Measurements from ENCODE around the gene TMEM174.

Gene TMEM174, protein sequence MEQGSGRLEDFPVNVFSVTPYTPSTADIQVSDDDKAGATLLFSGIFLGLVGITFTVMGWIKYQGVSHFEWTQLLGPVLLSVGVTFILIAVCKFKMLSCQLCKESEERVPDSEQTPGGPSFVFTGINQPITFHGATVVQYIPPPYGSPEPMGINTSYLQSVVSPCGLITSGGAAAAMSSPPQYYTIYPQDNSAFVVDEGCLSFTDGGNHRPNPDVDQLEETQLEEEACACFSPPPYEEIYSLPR

DNA sequence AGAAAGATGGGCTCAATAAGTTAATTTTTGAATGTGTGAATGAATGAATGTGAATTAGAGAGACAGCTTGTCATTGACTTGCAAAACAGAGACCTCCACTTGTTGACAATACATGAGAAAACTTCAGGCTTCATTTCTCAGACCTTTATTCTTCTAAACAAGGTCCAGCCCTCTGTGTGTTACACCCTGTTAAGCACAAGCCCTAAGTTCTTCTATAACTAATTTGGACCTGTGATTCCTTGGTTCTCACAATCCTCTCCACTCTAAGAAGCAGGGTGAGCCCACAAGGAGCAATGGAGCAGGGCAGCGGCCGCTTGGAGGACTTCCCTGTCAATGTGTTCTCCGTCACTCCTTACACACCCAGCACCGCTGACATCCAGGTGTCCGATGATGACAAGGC is at the start of gene TMEM174:
TSS of gene TMEM174 (plus strand) at position 243 of the 400 bp plus-strand sequence. CDS start at position 294, 51 bp downstream.
- DNase-seq (ENCODE audit: low spot score) = no peak

DNA sequence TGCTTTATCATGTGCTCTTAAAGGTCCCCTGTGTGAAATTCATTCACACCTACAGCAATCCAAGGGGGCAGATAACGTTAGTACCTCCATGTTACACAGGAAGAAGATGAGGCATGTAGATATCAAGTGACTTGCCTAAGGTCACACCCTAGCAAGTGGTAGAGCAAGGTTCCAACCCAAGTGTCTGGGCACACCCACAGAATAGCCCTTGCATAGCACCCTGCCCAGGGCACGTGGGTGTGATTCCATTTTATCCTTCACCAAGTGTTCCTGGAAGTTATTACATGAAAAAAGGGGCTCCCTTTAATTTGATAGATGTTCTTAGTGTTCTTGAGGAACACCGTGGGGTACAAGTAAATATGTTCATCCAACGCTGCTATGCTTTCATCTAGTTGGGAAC is 47.7 kb upstream of the TMEM174 start:
- DNase-seq (ENCODE audit: low spot score) = no peak

DNA sequence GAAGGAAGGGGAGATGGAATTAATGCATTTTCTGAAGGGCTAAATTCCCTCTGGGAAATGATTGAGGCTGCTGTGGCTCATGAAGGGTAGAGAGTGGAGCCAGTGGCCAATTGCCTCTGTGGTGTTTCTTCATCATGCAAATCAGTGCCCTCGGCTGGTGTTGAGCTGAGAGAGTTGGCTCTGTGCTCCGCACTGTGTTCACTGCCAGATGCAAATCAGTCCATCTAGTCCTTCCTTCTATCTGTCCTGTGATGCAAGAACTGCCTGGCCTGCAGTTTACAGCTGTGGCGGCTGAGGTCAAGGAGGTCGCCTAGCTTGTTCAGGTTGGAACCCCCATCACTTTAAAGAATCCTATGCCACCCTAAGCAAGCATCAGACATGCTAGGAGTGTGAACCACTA is 46.6 kb upstream of the TMEM174 start:
- DNase-seq (ENCODE audit: low spot score) = no peak

DNA sequence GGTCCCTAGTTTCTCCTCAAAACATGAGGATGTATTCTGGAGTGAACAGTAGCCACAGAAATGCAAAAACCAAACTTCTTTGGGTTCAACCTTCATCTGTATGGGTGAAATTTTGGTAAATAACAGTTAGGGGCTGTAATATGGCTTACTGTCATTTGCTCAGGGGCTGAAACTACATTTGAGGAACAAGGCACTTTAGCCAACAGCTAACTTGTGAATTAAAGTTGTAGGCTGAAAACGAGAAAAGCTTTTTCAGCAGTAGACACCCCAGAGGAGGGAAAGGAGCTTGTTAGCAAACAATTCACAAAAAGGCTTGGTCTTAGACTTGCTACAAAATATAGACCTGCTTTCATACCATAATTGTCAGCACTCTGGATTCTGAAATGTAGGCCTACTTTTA is 46.0 kb upstream of the TMEM174 start:
- no peak for DNase-seq (ENCODE audit: low spot score)

DNA sequence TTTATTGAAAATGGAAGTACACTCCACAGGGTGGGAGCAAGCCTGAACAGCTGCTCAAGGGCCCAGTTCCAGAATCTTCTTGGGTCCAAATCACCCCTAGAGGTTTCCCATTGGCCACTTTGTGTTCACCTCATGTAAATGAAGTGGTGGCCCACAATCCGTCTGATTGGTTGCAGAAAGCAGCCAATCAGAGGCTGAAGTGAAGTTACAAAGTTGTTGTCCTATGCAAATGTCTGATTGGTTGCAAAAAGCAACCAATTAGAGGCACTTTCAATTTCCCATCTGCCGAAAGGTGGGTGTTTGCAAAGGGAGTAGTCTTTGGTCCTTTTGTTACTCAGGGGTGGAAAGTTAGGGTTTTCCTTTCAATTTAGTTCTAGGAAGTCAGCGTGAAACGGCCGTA is 43.9 kb upstream of the TMEM174 start:
- no peak for DNase-seq (ENCODE audit: low spot score)

DNA sequence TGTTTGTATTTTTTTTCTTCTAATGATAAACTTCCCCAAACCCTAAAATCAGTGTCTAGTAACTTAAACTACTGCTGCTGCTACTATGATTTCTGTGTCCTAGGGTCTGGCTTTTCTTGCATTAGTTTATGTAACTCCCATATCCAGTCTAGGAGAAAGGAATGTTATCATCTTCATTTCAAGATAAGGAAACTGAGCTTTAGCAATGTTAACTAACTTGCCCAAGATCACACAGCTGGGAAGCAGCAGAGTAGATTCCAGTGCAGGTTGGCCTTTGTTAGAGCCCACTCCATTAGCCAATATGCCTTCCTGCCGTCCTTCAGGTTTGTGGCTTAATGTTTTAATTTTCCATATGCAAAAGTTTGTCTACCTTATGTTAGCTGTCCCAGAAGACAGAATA is 42.2 kb upstream of the TMEM174 start:
- DNase-seq (ENCODE audit: low spot score) = no peak

DNA sequence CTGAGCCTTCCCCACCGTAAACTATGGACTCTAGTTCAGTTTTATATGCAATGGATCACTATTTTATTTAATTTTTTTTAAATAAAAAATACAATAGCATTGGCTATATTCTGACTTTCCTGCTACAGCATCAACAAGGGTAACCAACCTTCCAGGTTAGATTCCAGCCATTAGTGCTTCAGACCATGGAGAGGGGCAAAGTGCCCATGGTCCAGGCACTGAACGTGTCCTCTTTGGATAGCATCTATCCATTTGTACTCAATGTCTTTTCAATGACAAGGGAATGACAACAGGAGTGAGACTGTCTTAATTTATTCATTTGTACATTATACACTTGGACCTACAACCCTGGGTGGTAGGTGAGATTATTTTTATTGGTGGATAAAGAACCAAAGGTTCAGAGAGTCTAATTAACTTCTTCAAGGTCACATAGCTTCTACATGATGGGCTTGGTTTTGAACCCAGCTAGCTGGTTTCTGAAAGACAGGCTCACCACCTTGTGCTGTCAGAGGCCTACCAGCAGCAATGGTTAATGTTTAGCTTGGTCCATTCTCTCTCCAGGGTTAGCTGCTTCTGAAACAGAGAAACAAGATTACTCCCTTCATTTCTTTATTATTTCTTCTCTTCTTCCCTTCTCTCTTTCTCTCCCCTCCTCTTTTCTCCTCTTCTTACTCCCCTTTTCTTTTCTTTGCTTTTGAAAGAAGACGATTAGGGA is 41.1 kb upstream of the TMEM174 start:
- DNase-seq (ENCODE audit: low spot score) = no peak

DNA sequence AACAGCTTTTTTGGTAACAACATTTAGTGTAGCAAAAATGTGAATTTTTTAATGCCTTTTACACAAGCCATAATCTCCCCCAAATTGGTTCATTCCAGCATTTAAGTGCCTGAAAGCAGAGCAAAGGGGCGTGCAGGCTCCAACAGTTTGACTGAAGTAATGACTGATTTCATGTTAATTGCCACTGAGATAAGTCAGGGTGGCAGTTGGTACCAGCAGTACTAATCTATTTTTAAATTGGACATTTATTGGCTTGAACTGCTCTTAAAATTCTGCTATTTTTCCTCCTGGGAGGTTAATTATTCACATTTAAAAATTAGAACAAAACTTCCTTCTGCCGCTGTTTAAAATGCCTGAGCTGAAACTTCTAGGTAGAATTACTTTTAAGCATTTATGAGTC is 40.2 kb upstream of the TMEM174 start:
- DNase-seq (ENCODE audit: low spot score) = no peak

DNA sequence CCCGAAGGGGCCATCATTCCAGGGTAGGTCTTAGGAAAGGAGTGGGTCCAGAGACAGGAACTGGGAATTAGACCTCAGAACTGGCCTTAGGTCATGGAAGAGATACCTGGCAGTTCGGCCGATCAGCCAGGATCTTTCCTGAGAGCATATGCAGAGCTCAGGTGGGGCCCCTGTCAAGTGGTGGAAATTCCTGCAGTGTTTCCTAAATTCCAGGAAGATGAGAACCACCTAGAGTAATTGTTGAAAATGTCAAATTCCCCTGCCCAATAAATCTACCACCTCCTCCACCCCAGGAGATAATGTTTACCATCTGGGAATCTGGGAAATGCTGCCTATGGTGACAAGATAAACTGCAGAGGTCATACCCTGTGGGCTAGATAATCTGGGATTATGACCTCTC is 38.0 kb upstream of the TMEM174 start:
- no peak for DNase-seq (ENCODE audit: low spot score)

DNA sequence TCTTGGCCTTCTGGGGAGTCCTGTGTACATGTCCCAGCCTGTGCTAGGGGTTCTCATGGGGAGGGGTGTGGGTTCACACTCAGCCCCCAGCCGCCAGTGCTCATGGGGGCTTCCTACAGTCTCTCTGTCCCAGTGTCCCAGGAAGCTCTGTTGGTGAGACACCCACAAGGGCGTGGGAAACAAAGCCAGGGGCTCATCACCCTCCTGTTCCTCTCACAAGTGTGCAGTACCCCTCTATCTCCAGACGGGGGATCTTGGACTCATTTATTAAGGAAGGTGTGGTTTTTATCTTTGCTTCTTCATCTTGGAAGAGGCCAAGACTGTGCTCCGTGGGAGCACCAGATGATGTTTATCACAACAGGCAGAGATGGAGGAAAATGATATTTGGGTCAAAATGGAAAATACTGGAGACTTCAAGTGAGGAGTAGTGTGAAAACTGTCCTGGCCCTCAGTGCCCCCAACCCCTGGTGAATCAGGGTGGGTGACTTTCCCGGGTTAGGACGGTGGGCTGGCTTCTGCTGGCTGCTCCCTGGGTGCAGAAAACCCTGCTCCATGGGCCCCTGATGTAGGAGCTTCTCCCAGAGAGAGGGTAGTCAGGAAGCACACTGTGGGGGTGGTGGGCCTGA is 37.5 kb upstream of the TMEM174 start:
- peak; percentile 62 for DNase-seq (ENCODE audit: low spot score)

DNA sequence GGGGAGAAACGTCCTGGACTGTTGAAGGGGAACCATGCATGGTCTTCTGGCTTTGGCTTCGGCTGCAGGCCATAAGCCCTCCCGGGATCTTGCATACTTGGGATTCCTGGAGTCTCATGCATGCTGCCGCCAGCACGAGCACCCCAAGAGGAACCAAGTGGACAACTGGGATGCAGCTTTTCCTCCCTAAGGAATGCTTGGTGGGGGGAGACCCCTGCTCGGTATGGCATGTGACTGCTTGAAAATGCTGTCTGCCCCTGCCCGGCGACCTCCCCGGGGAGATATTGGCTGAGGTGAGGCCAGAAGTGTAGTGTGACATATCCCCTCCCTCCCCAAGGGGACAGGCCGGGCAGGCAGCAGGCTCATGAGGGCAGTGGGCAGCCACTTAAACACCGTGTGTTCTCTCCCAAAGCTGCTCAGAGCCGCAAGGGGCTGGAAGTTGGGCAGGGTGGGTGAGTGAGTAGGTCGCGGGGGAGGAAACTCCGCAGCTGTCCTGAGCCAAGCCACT is 36.9 kb upstream of the TMEM174 start:
- DNase-seq (ENCODE audit: low spot score) = no peak

DNA sequence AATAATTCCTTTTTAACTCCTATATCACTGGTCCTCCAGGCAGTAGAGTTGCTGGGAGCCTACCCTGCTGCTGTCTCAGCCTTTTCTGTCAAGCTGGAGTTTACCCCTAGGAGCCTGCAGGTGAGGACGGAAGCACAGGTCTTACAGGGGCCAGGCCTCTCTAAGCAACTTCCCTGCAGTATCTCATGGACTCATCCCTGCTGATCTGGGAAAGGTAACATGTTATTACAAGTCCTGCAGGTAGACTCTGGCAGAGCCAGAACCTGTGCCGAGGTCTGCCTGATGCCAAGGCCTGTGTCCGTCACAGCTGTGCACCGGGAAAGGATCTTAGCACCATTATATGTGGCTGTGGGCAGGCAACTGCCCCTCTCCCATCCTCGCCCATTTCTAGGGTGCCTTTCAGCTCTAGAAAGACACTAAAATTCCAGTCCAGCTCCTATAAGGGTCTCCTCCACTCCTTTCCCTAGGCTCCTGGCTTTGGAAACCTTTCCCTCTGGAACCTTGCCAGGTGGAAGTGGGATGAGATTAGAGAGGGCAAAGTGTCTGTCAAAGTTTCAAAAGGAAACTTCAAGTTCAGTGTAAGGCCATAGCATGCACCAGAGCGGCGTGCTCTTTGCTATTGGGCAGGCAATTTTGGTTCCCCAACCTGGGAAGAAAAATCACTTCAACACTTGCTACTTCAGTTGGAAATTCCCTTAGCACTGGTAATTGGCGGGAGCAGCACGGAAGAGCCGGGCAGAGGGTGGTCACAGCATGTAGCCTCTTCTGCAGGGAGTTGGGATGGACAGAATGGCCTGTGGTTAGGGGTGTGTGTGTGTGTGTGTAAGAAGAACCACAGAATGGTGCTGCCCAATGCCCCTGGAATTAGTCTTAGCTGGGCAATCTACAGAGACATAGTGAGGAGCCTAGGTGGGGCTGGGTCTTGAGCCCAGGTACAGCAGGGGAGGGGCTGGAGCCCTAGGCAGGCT is 35.1 kb upstream of the TMEM174 start:
- no peak for DNase-seq (ENCODE audit: low spot score)

DNA sequence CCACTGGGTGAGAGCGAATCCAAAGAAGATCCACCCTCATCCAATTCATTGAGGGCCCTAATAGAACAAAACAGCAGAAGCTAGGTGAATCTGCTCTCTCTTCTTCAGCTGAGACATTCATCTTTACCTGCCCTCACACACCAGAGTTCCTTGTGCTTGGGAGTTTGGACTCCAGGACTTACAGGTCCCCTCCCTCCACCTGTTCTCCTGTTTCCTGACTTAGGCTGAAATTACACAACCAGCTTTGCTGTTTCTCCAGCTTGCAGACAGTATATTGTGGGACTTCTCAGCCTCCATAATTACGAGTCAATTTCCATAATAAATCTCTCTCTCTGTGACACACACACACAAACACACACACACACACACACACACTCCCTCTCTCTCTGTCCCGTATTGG is 33.5 kb upstream of the TMEM174 start:
- DNase-seq (ENCODE audit: low spot score) = no peak

DNA sequence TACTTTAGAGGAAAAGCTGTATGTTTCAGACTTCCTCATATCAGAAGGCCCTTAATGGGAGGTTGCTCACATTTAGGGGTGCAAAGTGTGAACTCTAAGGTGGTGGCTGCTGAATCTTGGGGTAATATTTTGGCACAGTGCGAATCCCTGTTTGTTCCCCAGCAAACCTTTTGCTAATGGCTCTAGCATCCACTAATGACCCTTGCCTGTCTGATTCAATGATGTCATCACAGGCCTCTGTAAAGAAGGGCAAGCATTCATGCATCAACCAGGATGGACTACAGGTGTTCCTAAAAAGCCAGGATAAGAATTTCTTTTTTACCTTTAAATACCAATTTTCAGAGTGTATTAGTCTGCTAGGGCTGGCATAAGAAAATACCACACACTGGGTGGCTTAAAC is 32.2 kb upstream of the TMEM174 start:
- no peak for DNase-seq (ENCODE audit: low spot score)

DNA sequence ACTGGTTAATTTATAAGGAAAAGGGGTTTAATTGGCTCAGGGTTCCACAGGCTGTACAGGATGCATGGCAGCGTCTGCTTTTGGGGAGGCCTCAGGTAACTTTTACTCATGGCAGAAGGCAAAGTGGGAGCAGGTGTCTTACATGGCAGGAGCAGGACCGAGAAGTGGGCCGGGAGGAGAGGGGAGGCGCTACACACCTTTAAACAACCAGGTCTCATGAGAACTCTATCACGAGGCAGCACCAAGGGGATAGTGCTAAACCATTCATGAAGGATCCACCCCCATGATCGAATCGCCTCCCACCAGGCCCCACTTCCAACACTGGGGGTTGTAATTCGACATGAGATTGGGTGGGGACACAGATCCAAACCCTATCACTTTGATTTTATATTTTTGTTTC is 31.0 kb upstream of the TMEM174 start:
- no peak for DNase-seq (ENCODE audit: low spot score)

DNA sequence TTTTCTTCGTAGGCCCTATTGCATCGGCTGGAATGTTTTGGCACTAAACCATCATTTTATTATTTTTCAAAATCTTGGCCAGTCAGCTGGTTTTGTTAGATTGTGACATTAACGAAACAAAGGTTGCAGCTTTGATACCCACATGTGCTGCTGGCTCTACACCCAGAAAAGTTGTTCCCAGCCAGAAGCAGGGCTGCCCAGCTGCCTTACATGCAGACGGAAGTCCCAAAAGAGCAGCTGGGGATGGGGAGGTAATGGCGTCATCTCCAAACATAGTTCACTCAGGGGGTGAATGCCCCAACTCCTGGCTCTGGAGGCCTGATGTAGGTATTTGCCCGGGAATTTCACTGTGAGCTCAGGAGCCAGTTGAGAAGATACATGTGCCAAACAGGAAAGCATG is 29.3 kb upstream of the TMEM174 start:
- DNase-seq (ENCODE audit: low spot score) = peak; percentile 23

DNA sequence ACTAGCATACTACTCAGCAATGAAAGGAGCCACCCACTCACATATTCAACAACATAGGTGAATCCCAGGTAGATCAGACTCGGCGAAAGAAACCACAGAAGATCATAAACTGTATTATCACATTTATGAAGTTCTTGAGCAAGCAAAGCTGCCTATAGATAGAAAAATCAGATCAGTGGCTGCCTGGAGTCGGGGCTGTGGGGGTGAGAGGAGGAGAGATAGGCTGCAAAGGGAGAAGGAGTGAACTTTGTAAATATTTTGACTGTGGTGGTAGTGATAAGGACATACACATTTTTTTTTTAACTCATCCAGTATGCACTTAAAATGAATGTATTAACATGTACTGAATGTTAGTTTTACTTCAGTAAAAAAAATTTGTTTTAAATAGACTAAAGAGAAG is 23.5 kb upstream of the TMEM174 start:
- DNase-seq (ENCODE audit: low spot score) = no peak

DNA sequence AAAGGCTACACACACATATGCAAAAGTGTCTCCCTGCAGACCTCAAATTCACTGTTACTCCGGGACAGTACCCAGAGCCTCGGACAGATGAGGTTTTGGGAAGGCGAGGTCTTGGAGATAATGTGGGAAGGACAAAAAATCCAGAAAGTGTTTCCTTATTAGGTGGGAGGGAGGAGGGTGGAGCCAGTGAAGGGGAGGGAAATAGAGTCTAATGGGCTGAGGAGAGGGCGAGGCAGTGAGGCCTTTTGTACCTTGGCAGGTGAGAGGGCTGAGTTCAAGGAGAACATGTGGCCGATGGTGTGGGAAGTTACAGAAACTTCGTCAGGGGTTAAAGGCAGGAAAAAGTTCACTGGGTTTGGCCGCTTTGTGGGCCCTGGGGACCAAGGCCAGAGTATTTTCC is 22.1 kb upstream of the TMEM174 start:
- no peak for DNase-seq (ENCODE audit: low spot score)

DNA sequence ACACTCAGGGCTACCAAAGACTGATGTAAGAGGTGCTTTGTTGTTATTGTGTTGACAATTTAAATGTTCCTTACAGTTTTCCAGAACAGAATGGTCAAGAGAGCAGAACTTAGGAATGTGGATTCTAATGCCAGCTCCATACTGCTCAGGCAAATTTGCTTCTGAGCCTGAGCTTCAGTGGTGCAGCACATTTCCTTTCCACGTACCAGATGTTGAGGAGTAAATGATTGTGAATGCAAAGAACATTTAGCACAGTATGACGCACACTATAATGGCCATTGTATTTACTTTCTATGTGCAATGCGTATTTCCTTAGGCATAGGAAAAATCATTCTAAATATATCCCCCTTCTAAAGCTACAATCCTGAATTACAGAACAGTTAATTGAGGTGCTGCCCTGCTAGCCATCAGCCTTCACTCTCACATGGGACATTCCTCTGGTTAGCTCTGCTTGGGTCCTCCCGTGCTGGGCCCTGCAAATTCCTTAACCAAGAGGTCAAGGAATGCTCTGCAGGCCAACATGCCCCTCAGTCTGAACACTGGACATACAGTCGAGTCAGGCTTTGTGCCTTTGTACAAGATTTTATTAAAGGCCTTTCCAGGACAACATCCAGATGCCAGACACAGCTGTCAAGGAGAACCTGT is 21.1 kb upstream of the TMEM174 start:
- no peak for DNase-seq (ENCODE audit: low spot score)

DNA sequence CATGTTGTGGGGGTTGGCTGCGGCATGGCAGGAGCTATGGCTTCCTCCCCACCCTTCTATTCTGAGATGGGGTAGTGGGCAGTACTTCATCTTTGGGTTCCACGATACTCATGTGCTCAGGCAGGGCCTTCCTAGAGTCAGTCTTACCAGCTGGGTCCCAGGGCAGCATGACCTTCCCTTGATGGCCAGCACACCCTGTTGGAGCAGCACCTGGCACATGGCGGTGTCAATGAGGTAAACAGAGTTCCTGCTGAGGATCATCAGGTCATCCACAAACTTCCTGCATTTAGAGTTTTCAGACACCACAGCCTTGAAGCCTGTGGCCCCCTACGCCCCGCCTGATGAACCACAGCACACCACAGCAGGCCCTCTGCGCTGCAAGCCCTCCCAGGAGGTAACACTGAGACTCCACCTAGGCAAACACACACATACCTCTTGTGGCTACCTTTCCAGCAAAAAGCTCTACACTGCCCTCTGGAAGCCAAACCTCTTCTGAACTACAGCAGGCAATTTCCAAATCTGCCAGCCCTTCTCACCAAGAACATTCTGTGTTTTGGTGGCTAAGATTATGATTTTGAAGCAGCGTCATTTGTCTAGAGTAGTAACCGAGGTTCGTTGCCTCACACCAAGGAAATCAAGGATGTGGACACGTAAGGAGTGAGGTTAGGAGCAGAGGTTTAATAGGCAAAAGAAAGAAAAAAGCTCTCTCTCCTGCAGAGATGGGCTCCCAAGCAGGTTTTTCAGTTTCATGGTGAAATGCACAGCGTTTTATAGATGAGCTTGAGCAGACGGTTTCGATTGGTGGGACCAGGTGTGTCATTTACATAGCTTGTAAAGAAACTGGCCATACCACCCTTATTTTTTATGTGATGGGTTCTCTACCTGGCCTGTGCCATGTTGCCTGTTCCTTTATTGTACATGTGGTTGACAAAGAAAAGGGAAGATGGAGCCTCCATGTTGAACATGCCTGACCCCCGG is 20.3 kb upstream of the TMEM174 start:
- no peak for DNase-seq (ENCODE audit: low spot score)

Measured in AG20443 (cell line).